Measurements from ENCODE around the gene NRG3.

- no peak for TF ChIP-seq CTCF (IDR thresholded peaks at IDR 0.05)
- no peak for TF ChIP-seq EP300 (IDR thresholded peaks at IDR 0.05)
Measured at GRCh38 chr10:82027711-82028110, 152.7 kb downstream of the NRG3 start.

All from upper lobe of left lung (tissue), 4 donors.